HG03196 (cell line): Measurements from ENCODE around the gene SBF2.
A peak's percentile ranks its signal among the peaks of the same experiment; 100 is the strongest.

Experiments
- ATAC-seq: cut with Tn5 transposase; IDR thresholded peaks from one replicate; pipeline ENCODE4 v1.9.1; 2021; ENCODE audit not compliant: unreplicated experiment

Gene SBF2

DNA sequence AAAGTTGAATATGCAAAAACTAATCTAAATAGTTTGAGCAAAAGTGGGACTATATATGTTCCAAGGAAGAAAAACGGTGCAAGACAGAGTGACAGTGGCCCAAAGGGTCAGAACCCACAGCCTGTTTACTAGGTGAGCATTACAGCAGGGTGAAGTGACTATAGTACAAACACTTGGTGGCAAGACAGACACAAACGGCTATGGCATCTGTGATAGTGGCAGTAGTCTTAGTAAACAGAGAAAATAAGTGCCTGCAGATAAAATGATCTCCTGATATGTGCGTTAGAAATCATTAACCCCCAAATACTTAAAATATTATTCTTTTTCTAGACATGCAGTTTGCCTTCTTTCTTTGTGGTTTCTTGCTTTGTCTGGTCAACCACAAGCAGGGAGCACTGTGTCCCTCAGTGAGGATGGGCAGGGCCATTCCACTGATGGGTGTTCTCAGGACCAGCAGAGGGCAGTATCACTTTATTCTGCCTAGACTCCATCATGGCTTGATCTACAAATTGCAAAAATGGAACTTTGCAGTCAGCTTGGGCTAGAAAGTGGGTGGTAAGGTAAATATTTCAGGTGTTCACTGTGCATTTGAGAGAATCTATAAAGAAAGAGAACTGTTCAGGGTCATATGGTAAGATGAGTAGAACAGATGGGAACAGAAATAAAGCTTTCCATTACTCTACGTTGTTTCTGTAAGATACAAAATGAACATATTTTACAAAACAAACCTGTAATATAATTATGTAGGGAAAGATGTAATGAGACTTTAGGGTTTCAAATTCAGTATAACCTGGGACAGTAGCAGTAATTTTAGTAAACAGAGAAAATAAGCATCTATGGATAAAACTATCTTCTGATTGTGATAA, 431.9 kb downstream of the SBF2 start:
- ATAC-seq: peak; percentile 87

DNA sequence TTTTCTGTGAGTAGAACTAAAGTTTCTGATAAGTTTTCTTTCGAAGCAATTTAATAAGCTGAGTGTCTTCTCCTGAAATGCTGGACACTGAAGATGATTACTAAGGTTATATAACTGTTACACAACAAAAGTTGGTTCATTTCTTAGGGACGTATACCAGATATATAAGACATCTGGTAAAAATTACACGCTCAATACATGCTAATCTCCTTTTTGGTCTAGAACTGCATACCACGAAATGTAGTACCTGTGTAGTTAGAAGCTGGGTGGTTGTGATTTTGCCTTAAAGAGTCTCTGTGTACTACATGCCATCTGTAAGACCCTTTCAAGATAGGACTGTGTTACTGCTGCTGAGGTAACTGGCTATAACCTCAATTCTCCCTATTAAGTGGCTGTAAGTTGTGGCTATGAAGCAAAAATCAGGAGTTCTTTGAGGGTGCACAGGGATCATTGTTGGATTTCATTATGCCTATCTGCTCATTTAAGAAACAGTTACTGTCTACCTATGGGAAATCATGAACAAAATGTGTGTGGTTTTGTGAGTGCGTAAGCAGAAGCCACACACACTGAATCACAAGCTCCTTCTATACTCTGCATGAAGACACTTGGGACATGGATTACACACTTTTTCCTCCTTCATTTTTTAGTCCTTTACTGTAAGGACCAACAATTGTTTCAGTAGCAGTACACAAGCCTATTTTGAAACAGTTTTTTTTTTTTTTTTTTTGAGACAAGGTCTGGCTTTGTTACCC, 434.3 kb downstream of the SBF2 start:
- ATAC-seq: no peak

DNA sequence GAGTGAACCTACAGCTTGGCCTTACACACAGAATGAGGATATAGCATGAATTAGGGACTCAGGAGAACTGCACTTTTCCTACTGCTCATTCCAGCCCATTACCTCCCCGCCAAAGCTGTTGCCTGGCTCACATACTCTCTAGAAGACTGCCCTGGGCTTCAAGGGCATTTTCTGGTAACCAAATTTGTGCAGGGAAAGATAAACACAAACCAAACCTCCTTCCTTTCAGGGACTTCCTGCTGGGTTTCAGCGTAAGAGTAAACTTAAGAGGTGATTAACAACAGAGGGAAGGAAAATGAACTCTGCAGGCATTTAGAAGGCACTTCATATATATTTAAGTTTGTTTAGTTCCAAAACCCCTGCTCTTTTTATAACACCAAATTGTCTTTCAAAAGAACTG, 435.2 kb downstream of the SBF2 start:
- ATAC-seq: no peak

DNA sequence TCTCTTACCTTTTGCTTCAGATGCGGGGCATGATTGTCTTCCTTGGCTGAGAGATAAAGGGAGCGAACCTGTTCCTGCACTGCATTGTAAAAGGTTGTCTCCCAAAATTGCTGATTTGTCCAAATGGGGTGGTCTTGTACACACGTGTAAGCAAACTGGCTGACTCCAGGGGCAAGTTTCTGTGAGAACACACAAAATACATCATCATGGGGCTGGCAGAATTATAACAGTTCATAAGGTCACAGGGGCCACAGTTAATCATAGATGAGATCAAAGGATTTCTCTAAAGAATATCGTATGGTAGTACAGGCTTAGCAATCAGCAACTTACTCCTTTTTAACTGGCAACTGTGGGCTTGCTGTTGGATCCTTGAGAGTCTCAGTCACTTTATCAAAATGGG, 435.8 kb downstream of the SBF2 start:
- ATAC-seq: no peak

DNA sequence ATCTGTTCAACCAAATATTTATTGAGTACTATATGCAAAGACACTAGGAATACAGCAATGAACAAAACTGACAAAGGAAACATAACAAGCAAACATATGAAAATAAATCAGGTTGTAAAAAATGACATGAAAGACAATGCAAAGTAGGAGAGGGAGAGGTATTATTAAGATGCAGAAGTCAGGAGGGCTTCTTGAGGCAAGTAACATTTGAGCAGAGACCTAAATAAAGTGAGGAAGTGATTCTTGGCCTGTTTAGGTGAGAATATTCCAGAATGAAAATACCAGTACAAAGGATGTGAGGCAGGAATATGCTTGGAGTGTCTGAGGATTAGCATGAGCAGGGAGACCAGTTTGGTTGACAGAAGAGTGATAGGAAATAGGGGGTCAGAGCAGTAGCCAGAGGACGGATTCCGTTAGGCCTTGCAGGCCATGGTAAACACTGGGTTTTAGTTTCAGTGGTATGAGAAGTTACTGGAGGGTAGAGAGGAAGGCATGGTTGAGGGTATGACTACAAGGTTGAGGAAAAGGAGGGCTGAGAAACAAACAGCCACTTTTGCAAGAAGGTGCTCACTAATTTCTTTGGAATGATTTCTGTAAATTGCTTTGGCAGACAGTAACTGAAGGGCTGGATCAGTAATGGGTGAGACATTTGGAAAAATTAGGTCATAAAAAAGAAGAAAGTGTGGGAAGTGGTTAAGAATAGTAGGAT, 438.3 kb downstream of the SBF2 start:
- peak; percentile 55 for ATAC-seq

- ATAC-seq: no peak
These were observed 440.0 kb downstream of the SBF2 start for GRCh38 chr11:9853929-9854552.

- ATAC-seq: no peak
These were observed 441.6 kb downstream of the SBF2 start for GRCh38 chr11:9852465-9852864.

- ATAC-seq: no peak
These were observed 442.7 kb downstream of the SBF2 start for GRCh38 chr11:9851366-9851765.

DNA sequence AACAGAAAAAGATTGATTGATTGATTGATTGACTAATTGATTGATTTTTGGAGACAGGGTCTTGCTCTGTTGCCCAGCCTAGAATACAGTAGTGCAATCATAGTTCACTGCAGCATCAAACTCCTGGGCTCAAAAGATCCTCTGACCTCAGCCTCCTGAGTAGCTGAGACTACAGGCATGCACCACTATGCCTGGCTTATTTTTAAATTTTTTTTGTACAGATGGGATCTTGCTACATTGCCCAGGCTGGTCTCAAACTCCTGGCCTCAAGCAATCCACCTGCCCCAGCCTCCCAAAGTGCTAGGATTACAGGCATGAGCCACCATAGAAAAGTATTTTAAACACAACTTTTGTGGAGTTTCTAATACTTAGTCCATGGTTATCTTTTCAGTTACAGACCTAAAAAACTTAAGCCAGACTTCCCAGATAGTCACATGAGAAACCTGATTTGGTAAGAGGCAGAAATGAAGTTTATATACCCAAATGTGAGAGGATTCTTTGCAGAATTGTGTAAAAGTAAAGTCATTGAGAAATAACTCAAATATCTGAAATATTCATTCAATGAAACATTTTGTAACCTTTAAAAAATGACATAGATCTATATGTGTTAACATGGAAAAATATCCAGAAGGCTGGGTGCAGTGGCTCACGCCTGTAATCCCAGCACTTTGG, 443.7 kb downstream of the SBF2 start:
- no peak for ATAC-seq

- ATAC-seq: no peak
These were observed 444.6 kb downstream of the SBF2 start for GRCh38 chr11:9849389-9849788.

GRCh38 chr11:9847636-9848035, 446.4 kb downstream of the SBF2 start:
- no peak for ATAC-seq

GRCh38 chr11:9842923-9843322, 451.1 kb downstream of the SBF2 start:
- no peak for ATAC-seq

GRCh38 chr11:9840460-9841004, 453.5 kb downstream of the SBF2 start:
- ATAC-seq: no peak

DNA sequence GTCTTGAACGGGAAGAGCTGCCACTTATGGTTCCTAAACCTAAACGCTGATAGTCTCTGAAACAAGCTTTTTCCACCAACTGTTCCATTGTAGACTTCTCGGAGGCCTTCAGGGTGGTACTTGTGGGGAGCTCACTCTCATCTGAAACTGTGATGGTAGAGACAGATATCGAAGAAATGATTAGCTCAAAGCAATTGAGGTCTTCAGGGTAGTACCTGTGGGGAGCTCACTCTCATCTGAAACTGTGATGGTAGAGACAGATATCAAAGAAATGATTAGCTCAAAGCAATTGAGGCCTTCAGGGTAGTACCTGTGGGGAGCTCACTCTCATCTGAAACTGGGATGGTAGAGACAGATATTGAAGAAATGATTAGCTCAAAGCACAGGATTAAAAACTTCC, 454.5 kb downstream of the SBF2 start:
- ATAC-seq: no peak

DNA sequence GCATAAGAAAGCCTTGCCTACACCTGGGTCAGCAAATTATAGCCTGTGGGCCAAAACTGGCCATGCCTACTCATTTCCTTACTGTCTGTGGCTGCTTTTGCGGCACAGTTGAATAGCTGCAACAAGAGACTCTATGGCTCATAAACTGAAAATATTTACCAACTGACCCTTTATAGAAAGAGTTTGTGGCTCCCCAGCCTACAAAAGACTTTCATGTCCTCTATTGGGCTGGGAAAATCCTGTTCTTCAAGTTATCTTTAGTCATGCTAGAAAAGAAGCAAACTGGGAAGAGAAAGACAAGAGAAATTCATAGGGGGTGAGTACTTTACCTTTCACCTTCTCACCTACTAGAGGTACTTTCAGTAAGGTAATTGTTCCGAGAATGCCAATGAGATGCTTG, 455.1 kb downstream of the SBF2 start:
- peak; percentile 84 for ATAC-seq

DNA sequence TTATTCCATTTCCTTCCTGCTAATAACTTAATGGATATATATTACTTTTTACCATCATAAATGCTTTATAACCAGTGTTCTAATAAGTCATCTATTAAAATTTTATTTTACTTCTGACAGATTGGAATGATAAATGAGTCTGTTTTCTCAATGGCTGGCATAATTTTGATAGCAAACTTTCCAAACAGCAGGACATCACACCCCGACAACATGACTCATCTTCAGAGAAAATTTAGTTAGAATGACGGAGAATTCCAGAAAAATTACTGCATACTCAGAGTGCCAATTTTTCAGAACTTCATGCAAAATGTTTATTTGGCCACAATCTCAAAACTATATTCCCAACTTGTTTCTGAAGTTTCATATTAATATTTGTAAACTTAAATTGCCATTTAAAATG, 455.8 kb downstream of the SBF2 start:
- no peak for ATAC-seq

DNA sequence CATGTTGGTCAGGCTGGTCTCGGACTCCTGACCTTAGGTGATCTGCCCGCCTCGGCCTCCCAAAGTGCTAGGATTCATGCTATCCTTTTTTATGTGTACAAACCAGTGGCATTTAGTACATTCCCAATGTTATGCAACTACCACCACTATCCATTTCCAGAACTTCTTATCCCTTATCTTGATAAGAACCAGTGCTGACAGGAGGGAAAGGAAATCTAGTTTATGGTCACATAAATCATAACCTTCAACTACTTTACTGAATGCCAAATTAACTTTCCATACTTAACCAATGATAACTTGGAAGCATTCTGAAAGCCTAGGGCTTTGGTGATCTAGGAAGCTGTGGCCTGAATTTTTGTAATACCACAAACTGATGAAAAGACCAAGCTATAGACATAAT, 459.7 kb downstream of the SBF2 start:
- ATAC-seq: no peak

- no peak for ATAC-seq
These were observed 462.9 kb downstream of the SBF2 start for GRCh38 chr11:9831122-9831521.

GRCh38 chr11:9827708-9828107, 466.3 kb downstream of the SBF2 start:
- ATAC-seq: no peak

GRCh38 chr11:9826390-9826789, 467.6 kb downstream of the SBF2 start:
- ATAC-seq: no peak
